HEK293 (cell line): ENCODE measurements around the gene ENOX2.

Experiments used
- CTCF ChIA-PET: fragments of 350-600 bp; formaldehyde crosslinking; extraction: SDS; loops from one replicate; lab custom pipeline; 2021; ENCODE audit warnings: antibody characterized with exemption; lab: Yijun Ruan, JAX
- POLR2A ChIA-PET: fragments of 300-600 bp; formaldehyde crosslinking; extraction: SDS; loops from one replicate; lab custom pipeline; 2020; ENCODE audit warnings: antibody characterized with exemption, inconsistent platforms; lab: Yijun Ruan, JAX
- H3K27ac ChIP-seq: fragments of 200-500 bp; sonication (Bioruptor generic); 2 replicates; pipeline ENCODE4 v1.5.1; 2014; ENCODE audit warnings: low read depth, low read length, control low read depth, inconsistent platforms; ENCODE audit errors: extremely low read depth
- H3K36me3 ChIP-seq, 2 experiments: fragments of 200-500 bp in 1 of 2; sonication (Bioruptor generic) in 1 of 2; 1 replicate in 1 of 2; 2 replicates in 1 of 2; pipeline ENCODE4 v1.5.1; 2014 to 2017; ENCODE audit warnings: inconsistent platforms in 2 of 2, low read length in 2 of 2; ENCODE audit not compliant: control insufficient read depth in 2 of 2, insufficient read depth in 1 of 2
- H3K4me1 ChIP-seq: fragments of 200-500 bp; sonication (Bioruptor generic); 2 replicates; pipeline ENCODE4 v1.5.1; 2014; ENCODE audit warnings: mild to moderate bottlenecking, low read length, inconsistent platforms; ENCODE audit not compliant: control insufficient read depth, insufficient read depth
- H3K4me3 ChIP-seq: 2 replicates; pipeline ENCODE4 v1.5.1; 2011; ENCODE audit warnings: low read depth, mild to moderate bottlenecking, control low read depth, low read length, moderate library complexity
- H3K9me3 ChIP-seq: fragments of 200-500 bp; sonication (Bioruptor generic); 2 replicates; pipeline ENCODE4 v1.5.1; 2014; ENCODE audit warnings: low read depth, low read length, inconsistent platforms; ENCODE audit not compliant: control insufficient read depth, insufficient read depth
- GLIS1 ChIP-seq: fragments of 450-650 bp; formaldehyde crosslinking; IDR thresholded peaks from 2 replicates; pipeline ENCODE4 v1.5.1; 2016; ENCODE audit warnings: missing biosample characterization, missing genetic modification characterization
- GLIS2 ChIP-seq: fragments of 450-650 bp; formaldehyde crosslinking; IDR thresholded peaks from 2 replicates; pipeline ENCODE4 v1.5.1; 2016; ENCODE audit warnings: missing biosample characterization, missing genetic modification characterization
- REPIN1 ChIP-seq: fragments of 450-650 bp; formaldehyde crosslinking; IDR thresholded peaks from 2 replicates; pipeline ENCODE4 v1.5.1; 2017; ENCODE audit warnings: missing biosample characterization, missing genetic modification characterization, low read depth
- REST ChIP-seq: fragments of 450-650 bp; formaldehyde crosslinking; IDR thresholded peaks from 2 replicates; pipeline ENCODE4 v1.5.1; 2016; ENCODE audit warnings: missing biosample characterization, missing genetic modification characterization
- SCRT2 ChIP-seq: fragments of 450-650 bp; formaldehyde crosslinking; IDR thresholded peaks from 2 replicates; pipeline ENCODE4 v1.5.1; 2016; ENCODE audit warnings: missing biosample characterization, missing genetic modification characterization
- SETDB1 ChIP-seq: IDR thresholded peaks from one replicate; pipeline ENCODE4 v1.6.1; 2017; ENCODE audit warnings: mild to moderate bottlenecking, low read length, moderate library complexity, mixed read lengths; ENCODE audit not compliant: insufficient read length
- TCF7L2 ChIP-seq: IDR thresholded peaks from 2 replicates; pipeline ENCODE4 v1.6.1; 2011; ENCODE audit warnings: low read depth, mild to moderate bottlenecking, inconsistent platforms, low read length, moderate library complexity, borderline replicate concordance
- ZBTB7A ChIP-seq: fragments of 450-650 bp; formaldehyde crosslinking; IDR thresholded peaks from 2 replicates; pipeline ENCODE4 v1.5.1; 2016; ENCODE audit warnings: low read depth, missing biosample characterization, missing genetic modification characterization
- ZFP3 ChIP-seq: fragments of 450-650 bp; formaldehyde crosslinking; IDR thresholded peaks from 2 replicates; pipeline ENCODE4 v1.5.1; 2016; ENCODE audit warnings: low read depth, missing biosample characterization, missing genetic modification characterization
- ZNF366 ChIP-seq: fragments of 450-650 bp; formaldehyde crosslinking; conservative IDR thresholded peaks from 2 replicates; pipeline ENCODE4 v1.5.1; 2016; ENCODE audit warnings: missing biosample characterization, missing genetic modification characterization
- ZNF398 ChIP-seq: fragments of 450-650 bp; formaldehyde crosslinking; IDR thresholded peaks from 2 replicates; pipeline ENCODE4 v1.5.1; 2017; ENCODE audit warnings: missing biosample characterization, missing genetic modification characterization
- ZNF488 ChIP-seq: fragments of 450-650 bp; formaldehyde crosslinking; IDR thresholded peaks from 2 replicates; pipeline ENCODE4 v1.5.1; 2016; ENCODE audit warnings: missing biosample characterization, missing genetic modification characterization
- ZNF518A ChIP-seq: fragments of 450-650 bp; formaldehyde crosslinking; conservative IDR thresholded peaks from 2 replicates; pipeline ENCODE4 v1.5.1; 2016; ENCODE audit warnings: low read depth, missing biosample characterization, missing genetic modification characterization
- ZNF530 ChIP-seq: fragments of 450-650 bp; formaldehyde crosslinking; IDR thresholded peaks from 2 replicates; pipeline ENCODE4 v1.5.1; 2016; ENCODE audit warnings: low read depth, missing biosample characterization, missing genetic modification characterization
- ZNF624 ChIP-seq: fragments of 450-650 bp; formaldehyde crosslinking; IDR thresholded peaks from 2 replicates; pipeline ENCODE4 v1.5.1; 2017; ENCODE audit warnings: missing biosample characterization, missing genetic modification characterization
- ZNF670 ChIP-seq: fragments of 450-650 bp; formaldehyde crosslinking; IDR thresholded peaks from 2 replicates; pipeline ENCODE4 v1.5.1; 2016; ENCODE audit warnings: missing biosample characterization, missing genetic modification characterization, low read depth
- ZNF692 ChIP-seq: fragments of 450-650 bp; formaldehyde crosslinking; IDR thresholded peaks from 2 replicates; pipeline ENCODE4 v1.5.1; 2016; ENCODE audit warnings: missing biosample characterization, missing genetic modification characterization
- ZNF76 ChIP-seq: fragments of 450-650 bp; formaldehyde crosslinking; IDR thresholded peaks from 2 replicates; pipeline ENCODE4; 2016; ENCODE audit warnings: low read depth, missing biosample characterization, missing genetic modification characterization, borderline replicate concordance

Gene ENOX2

GRCh38 chrX:130772776-130773143 is 130.2 kb downstream of the ENOX2 start (continued):
- TF ChIP-seq ZNF398 (tag by site-specific recombination): 0 out of 2 replicates have a peak, but pooled peaks have one; percentile 3
- peak; percentile 20 for TF ChIP-seq ZNF366 (tag by site-specific recombination)

- Histone ChIP-seq H3K27ac (peak overlapping the region; percentile 40; the same call in 1 of the 2 replicates), H3K36me3 (no peaks in the 10 kb centered on the region), H3K9me3 (no peaks in the 10 kb centered on the region), H3K4me1 (peaks cover 14% of the 10 kb centered on the region), H3K4me3 (no peak overlapping the region)
- ChIA-PET CTCF (no interaction called here), POLR2A (no interaction called here)
- TF ChIP-seq ZNF488 (tag by site-specific recombination) (no peak), ZNF518A (tag by site-specific recombination) (peak; percentile 19; the same call in 1 of the 2 replicates), REST (no peak), GLIS1 (peak; percentile 90), REPIN1 (tag by site-specific recombination) (no peak), SCRT2 (tag by site-specific recombination) (peak; percentile 93), ZNF530 (tag by site-specific recombination) (no peak), ZNF624 (tag by site-specific recombination) (no peak), ZNF670 (tag by site-specific recombination) (no peak), GLIS2 (no peak), ZNF398 (tag by site-specific recombination) (peak; percentile 30; the same call in 1 of the 2 replicates), ZNF692 (tag by site-specific recombination) (peak; percentile 65; the same call in 1 of the 2 replicates), ZBTB7A (tag by site-specific recombination) (no peak), ZNF366 (tag by site-specific recombination) (peak; percentile 88; the same call in 1 of the 2 replicates), ZFP3 (tag by site-specific recombination) (peak; percentile 18; the same call in 1 of the 2 replicates), TCF7L2 (peak; percentile 24; the same call in 1 of the 2 replicates), SETDB1 (no peak), ZNF76 (0 out of 2 replicates have a peak, but pooled peaks have one; percentile 21)
Measured at GRCh38 chrX:130772105-130772775, 130.8 kb downstream of the ENOX2 start.
